GM23338 (cell line): Measurements from ENCODE around the gene STXBP2. TPM values are rescaled to one million over a fixed set of nuclear protein-coding genes. Genes with fewer than 3 reads are reported as not detected.

Experiments
- ATAC-seq: fragments of 200-7000 bp; cut with Tn5 transposase; 3 replicates; pipeline ENCODE4 v1.9.1; 2020
- DNase-seq: peaks from one replicate; pipeline ENCODE4 v3.0.0-alpha.2; 2015; ENCODE audit warnings: low spot score
- H2AFZ ChIP-seq: fragments of 200-600 bp; sonication (generic); 2 replicates; pipeline ENCODE4 v1.8.0; 2016; ENCODE audit warnings: antibody characterized with exemption, mild to moderate bottlenecking, moderate library complexity
- H3F3A ChIP-seq: fragments of 200-600 bp; sonication (generic); replicated peaks from 2 replicates; pipeline ENCODE4 v1.8.0; 2017; ENCODE audit warnings: antibody characterized with exemption, mixed run types, low read depth
- H3K27ac ChIP-seq: fragments of 200-600 bp; sonication (generic); 2 replicates; pipeline ENCODE4 v1.6.1; 2016; ENCODE audit warnings: low read depth
- H3K27me3 ChIP-seq: fragments of 200-600 bp; sonication (generic); 2 replicates; pipeline ENCODE4 v1.8.0; 2016; ENCODE audit warnings: mild to moderate bottlenecking, mixed run types, moderate library complexity; ENCODE audit not compliant: insufficient read depth
- H3K36me3 ChIP-seq: fragments of 200-600 bp; sonication (generic); 2 replicates; pipeline ENCODE4 v1.8.0; 2016; ENCODE audit warnings: mild to moderate bottlenecking; ENCODE audit not compliant: insufficient read depth
- H3K4me1 ChIP-seq: fragments of 200-600 bp; sonication (generic); 2 replicates; pipeline ENCODE4 v1.8.0; 2016; ENCODE audit warnings: mild to moderate bottlenecking, moderate library complexity; ENCODE audit not compliant: insufficient read depth
- H3K4me2 ChIP-seq: fragments of 200-600 bp; sonication (generic); 2 replicates; pipeline ENCODE4 v1.7.1; 2017; ENCODE audit warnings: mixed run types
- H3K4me3 ChIP-seq: fragments of 200-600 bp; sonication (generic); 2 replicates; pipeline ENCODE4 v1.6.1; 2016; ENCODE audit warnings: mixed run types
- H3K79me2 ChIP-seq: fragments of 200-600 bp; sonication (generic); replicated peaks from 2 replicates; pipeline ENCODE4 v1.8.0; 2017; ENCODE audit warnings: mild to moderate bottlenecking; ENCODE audit not compliant: insufficient read depth
- H3K9me2 ChIP-seq: fragments of 200-600 bp; sonication (generic); 2 replicates; pipeline ENCODE4 v1.8.0; 2017; ENCODE audit not compliant: insufficient read depth
- H4K20me1 ChIP-seq: fragments of 200-600 bp; sonication (generic); replicated peaks from 2 replicates; pipeline ENCODE4 v1.8.0; 2017; ENCODE audit warnings: mild to moderate bottlenecking; ENCODE audit not compliant: insufficient read depth
- H3K27ac Mint-ChIP-seq: 2 replicates; pipeline ENCODE4 v1.8.0; 2020; ENCODE audit warnings: inconsistent platforms, mild to moderate bottlenecking, moderate library complexity, mixed read lengths
- H3K27me3 Mint-ChIP-seq: 3 replicates; pipeline ENCODE4 v1.8.0; 2022; ENCODE audit warnings: low read depth, mild to moderate bottlenecking, moderate library complexity, mixed read lengths, inconsistent platforms; ENCODE audit not compliant: insufficient read depth, poor library complexity
- H3K36me3 Mint-ChIP-seq: 3 replicates; pipeline ENCODE4 v1.8.0; 2021; ENCODE audit warnings: low read depth, mild to moderate bottlenecking, inconsistent platforms, moderate library complexity, mixed read lengths
- H3K4me1 Mint-ChIP-seq: 3 replicates; pipeline ENCODE4 v1.8.0; 2020; ENCODE audit warnings: mild to moderate bottlenecking, inconsistent platforms, mixed read lengths
- H3K4me3 Mint-ChIP-seq: 3 replicates; pipeline ENCODE4 v1.8.0; 2021; ENCODE audit warnings: moderate library complexity, mild to moderate bottlenecking, inconsistent platforms, mixed read lengths
- H3K9me3 Mint-ChIP-seq: 3 replicates; pipeline ENCODE4 v1.8.0; 2020; ENCODE audit warnings: moderate library complexity, mild to moderate bottlenecking, inconsistent platforms, mixed read lengths
- CREB1 ChIP-seq: fragments of 250-450 bp; sonication (Bioruptor Pico); IDR thresholded peaks from 2 replicates; pipeline ENCODE4 v1.5.0; 2020; ENCODE audit warnings: low read depth, mild to moderate bottlenecking, moderate library complexity
- CTCF ChIP-seq, 2 experiments: fragments of 200-600 bp in 1 of 2; sonication (generic) in 1 of 2; conservative IDR thresholded peaks; 2 replicates each; pipeline versions ENCODE4 v1.5.1 to v1.6.1; 2016 to 2017; ENCODE audit warnings: antibody characterized with exemption in 2 of 2, low read depth in 2 of 2, mild to moderate bottlenecking in 2 of 2, moderate library complexity in 1 of 2
- ETS1 ChIP-seq: IDR thresholded peaks from 2 replicates; pipeline ENCODE4 v1.6.1; 2016; ENCODE audit warnings: antibody characterized with exemption
- EZH2 ChIP-seq: fragments of 200-600 bp; sonication (generic); IDR thresholded peaks from one replicate; pipeline ENCODE4 v1.8.0; 2017; ENCODE audit warnings: antibody characterized with exemption, mild to moderate bottlenecking, low read depth; ENCODE audit not compliant: unreplicated experiment
- EZH2phosphoT487 ChIP-seq: fragments of 200-600 bp; sonication (generic); IDR thresholded peaks from one replicate; pipeline ENCODE4 v1.8.1; 2018; ENCODE audit warnings: antibody characterized with exemption; ENCODE audit not compliant: unreplicated experiment
- JUNB ChIP-seq: IDR thresholded peaks from one replicate; pipeline ENCODE4 v1.6.1; 2016; ENCODE audit warnings: antibody characterized with exemption; ENCODE audit not compliant: unreplicated experiment
- NANOG ChIP-seq: IDR thresholded peaks from 2 replicates; pipeline ENCODE4 v1.6.1; 2016; ENCODE audit warnings: antibody characterized with exemption, borderline replicate concordance
- POLR2AphosphoS5 ChIP-seq: IDR thresholded peaks from 2 replicates; pipeline ENCODE4 v1.6.1; 2016; ENCODE audit warnings: antibody characterized with exemption, low read depth
- REST ChIP-seq: IDR thresholded peaks from one replicate; pipeline ENCODE4 v1.6.1; 2018; ENCODE audit warnings: antibody characterized with exemption; ENCODE audit not compliant: unreplicated experiment
- STAT1 ChIP-seq: IDR thresholded peaks from one replicate; pipeline ENCODE4 v1.6.1; 2016; ENCODE audit warnings: antibody characterized with exemption; ENCODE audit not compliant: unreplicated experiment
- ZNF114 ChIP-seq: fragments of 250-450 bp; sonication (Bioruptor Pico); IDR thresholded peaks from 2 replicates; pipeline ENCODE4 v1.5.0; 2020; ENCODE audit warnings: mild to moderate bottlenecking, moderate library complexity
- ZNF331 ChIP-seq: fragments of 250-450 bp; sonication (Bioruptor Pico); IDR thresholded peaks from 2 replicates; pipeline ENCODE4 v1.5.0; 2020; ENCODE audit warnings: low read depth, mild to moderate bottlenecking, moderate library complexity
- ZNF462 ChIP-seq: fragments of 250-450 bp; sonication (Bioruptor Pico); IDR thresholded peaks from 2 replicates; pipeline ENCODE4 v1.5.0; 2020; ENCODE audit warnings: mild to moderate bottlenecking, moderate library complexity
- polyA plus RNA-seq: library from polyadenylated mRNA; unstranded; fragments of >200 nt; fragmentation: Nextera tagmentation; extraction: Ambion mirVana; gene quantifications from 2 replicates; pipeline ENCODE4 v1.2.1, GENCODE V29; 2016
- total RNA-seq: library from RNA; depleted of rRNA; stranded (reverse); fragments of >200 nt; shearing (Covaris generic); gene quantifications from 2 replicates; pipeline ENCODE4 v1.2.3, GENCODE V29; 2014

The STXBP2 gene
- total and polyA plus RNA-seq, 2 experiments from 2014 or later = 42.6 to 55.8 TPM

- no peak for TF ChIP-seq NANOG
- no peak for TF ChIP-seq EZH2
- no peak for TF ChIP-seq POLR2AphosphoS5
- no peak for TF ChIP-seq ZNF114 (CRISPR knock-in tag)
- TF ChIP-seq STAT1 = no peak
- no peak for TF ChIP-seq EZH2phosphoT487
- TF ChIP-seq ETS1 = no peak
- no peak for TF ChIP-seq JUNB
- no peak for TF ChIP-seq ZNF462 (CRISPR knock-in tag)
- no peak for TF ChIP-seq CTCF (conservative IDR thresholded peaks at IDR 0.05; ENCODE audit: low read depth in 2 of 2)
- TF ChIP-seq REST = no peak
- no peak for TF ChIP-seq ZNF331 (CRISPR knock-in tag)
- TF ChIP-seq CREB1 (CRISPR knock-in tag) = no peak
- Mint-ChIP-seq H3K4me1 (no peaks in the 10 kb centered on the region; the same call in 2 of the 3 replicates), H3K4me3 (no peak overlapping the region), H3K9me3 (no peaks in the 10 kb centered on the region; the same call in 2 of the 3 replicates), H3K27ac (no peak overlapping the region), H3K27me3 (peaks cover 26% of the 10 kb centered on the region), H3K36me3 (no peaks in the 10 kb centered on the region)
- Histone ChIP-seq H4K20me1 (no peaks in the 10 kb centered on the region; the same call in 1 of the 2 replicates), H3K27ac (no peak overlapping the region), H3K36me3 (no peaks in the 10 kb centered on the region), H3K79me2 (no peaks in the 10 kb centered on the region), H3K4me2 (no peak overlapping the region), H3K4me3 (no peak overlapping the region), H3K27me3 (peaks cover 18% of the 10 kb centered on the region), H3K9me2 (no peaks in the 10 kb centered on the region), H3K4me1 (no peaks in the 10 kb centered on the region), H2AFZ (no peak overlapping the region), H3F3A (peaks cover 9% of the 10 kb centered on the region)
- ATAC-seq (no peak), DNase-seq (no peak)
Observed at GRCh38 chr19:7639863-7640348, 3.0 kb downstream of the STXBP2 start.
